NCI-H446 treated with DMSO at 0.1 percent for 48 hours (cell line): ENCODE measurements around the gene LRP4.
A peak's percentile ranks its signal among the peaks of the same experiment; 100 is the strongest.
"Not testable (repeated sequence)": the region's sequence is repeated elsewhere in the genome, so short reads cannot be mapped to it uniquely, and the experiment has no call there.

Experiments
- DNase-seq: peaks from one replicate; lab custom pipeline; 2025; lab: John Stamatoyannopoulos, UW

The LRP4 gene, protein sequence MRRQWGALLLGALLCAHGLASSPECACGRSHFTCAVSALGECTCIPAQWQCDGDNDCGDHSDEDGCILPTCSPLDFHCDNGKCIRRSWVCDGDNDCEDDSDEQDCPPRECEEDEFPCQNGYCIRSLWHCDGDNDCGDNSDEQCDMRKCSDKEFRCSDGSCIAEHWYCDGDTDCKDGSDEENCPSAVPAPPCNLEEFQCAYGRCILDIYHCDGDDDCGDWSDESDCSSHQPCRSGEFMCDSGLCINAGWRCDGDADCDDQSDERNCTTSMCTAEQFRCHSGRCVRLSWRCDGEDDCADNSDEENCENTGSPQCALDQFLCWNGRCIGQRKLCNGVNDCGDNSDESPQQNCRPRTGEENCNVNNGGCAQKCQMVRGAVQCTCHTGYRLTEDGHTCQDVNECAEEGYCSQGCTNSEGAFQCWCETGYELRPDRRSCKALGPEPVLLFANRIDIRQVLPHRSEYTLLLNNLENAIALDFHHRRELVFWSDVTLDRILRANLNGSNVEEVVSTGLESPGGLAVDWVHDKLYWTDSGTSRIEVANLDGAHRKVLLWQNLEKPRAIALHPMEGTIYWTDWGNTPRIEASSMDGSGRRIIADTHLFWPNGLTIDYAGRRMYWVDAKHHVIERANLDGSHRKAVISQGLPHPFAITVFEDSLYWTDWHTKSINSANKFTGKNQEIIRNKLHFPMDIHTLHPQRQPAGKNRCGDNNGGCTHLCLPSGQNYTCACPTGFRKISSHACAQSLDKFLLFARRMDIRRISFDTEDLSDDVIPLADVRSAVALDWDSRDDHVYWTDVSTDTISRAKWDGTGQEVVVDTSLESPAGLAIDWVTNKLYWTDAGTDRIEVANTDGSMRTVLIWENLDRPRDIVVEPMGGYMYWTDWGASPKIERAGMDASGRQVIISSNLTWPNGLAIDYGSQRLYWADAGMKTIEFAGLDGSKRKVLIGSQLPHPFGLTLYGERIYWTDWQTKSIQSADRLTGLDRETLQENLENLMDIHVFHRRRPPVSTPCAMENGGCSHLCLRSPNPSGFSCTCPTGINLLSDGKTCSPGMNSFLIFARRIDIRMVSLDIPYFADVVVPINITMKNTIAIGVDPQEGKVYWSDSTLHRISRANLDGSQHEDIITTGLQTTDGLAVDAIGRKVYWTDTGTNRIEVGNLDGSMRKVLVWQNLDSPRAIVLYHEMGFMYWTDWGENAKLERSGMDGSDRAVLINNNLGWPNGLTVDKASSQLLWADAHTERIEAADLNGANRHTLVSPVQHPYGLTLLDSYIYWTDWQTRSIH (N-terminal part only)

DNA sequence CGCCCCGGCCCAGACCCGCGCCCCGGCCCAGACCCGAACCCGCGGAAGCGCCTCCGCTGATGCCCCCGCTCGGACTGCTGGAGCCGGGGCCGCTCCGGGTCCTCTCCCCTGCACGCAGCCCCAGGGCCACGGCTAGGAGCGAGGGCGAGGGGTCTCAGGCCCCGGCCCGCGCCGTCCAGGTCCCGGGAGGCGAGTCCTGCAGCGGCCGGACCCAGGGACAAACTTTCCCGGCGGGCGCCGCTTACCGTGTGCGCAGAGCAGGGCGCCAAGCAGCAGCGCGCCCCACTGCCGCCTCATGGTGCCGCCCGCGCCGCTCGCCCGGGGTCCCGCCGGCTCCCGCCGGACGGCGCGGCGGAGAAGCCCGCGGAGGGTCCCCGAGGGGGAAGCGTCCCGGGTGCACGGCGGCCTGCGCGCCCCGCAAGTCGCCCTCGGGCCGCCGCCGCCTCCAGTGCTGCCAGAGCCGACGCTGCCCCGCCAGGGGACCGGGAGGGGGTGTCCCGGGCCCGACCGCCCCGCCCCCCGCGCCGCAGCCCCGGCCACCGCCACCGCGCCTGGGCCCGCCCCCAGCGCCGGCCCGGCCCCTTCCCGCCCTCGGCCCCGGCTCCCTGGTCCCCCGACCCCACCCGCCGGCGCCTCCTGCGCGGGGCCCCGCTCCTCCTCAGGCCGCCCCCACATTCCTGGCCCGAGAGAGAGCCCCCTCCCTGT lies at the start of gene LRP4:
LRP4 (minus strand) TSS at position 468 of the 705 bp plus-strand sequence; CDS start at position 297, 171 bp downstream.
- no peak for DNase-seq

DNA sequence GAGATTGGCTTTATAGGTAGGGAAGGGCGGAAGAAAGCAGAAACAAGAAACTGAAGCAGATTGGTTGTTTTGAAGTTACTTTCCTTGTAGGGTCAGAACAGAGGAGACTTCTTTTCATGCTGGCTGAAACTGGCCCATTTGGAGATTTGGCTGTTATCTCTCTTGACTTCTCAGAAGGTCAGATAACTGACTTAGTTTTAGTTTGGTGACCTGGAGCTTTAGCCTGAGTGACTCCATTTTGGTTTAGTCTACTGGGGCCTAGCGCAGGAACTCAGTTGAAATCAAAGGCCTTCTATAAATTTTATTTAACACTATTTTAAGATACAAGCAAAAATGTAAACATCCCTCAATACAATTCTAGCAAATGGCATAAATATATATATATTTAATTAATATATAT lies 49.6 kb upstream of the LRP4 start:
- DNase-seq = no peak

DNA sequence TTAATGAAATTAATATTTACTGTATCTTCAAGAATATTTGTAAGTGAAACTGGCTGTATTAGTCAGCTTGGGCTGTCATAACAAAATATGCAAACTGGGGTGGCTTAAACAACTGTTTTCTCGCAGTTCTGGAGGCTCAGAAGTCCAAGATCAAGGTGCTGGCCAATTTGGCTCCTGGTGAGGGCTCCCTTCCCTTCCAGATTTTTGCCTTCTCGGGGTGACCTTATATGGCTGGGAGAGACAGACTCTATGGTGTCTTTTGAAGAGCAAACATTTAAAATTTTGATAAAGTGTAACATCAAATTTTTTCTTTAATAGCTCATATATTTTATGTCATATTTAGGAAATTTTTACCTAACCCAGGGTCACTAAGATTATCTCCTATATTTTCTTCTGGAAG lies 48.4 kb upstream of the LRP4 start:
- no peak for DNase-seq

DNA sequence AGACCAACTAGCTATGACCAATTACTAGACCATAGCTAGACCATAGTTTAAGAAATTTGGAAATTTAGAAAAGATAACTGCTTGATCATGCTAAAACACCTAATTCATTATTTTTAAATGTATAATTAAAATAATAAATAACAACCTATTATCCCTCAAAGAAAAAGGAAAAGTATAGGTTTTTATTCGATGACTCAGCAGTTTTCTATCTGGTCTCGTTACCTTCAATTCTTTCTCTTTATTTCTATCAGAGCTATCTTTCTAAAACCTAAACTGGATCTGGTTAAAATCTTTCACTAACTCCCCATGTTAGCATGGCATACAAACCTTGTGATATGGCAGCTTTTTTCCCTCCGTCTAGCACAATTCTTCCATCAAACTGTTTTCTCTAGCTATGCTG lies 45.5 kb upstream of the LRP4 start:
- no peak for DNase-seq

DNA sequence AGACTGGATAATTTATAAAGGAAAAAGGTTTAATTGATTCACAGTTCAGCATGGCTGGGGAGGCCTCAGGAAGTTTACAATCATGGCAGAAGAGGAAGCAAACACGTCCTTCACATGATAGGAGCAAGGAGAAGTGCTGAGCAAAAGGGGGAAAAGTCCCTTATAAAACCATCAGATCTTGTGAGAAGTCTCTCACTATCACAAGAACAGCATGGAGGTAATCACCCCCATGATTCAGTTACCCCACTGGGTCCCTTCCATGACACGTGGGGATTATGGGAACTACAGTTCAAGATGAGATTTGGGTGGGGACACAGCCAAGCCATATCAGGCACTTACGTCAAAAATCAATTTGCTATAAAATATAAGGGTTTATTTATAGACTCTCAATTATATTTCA lies 43.5 kb upstream of the LRP4 start:
- DNase-seq = not testable (repeated sequence)

DNA sequence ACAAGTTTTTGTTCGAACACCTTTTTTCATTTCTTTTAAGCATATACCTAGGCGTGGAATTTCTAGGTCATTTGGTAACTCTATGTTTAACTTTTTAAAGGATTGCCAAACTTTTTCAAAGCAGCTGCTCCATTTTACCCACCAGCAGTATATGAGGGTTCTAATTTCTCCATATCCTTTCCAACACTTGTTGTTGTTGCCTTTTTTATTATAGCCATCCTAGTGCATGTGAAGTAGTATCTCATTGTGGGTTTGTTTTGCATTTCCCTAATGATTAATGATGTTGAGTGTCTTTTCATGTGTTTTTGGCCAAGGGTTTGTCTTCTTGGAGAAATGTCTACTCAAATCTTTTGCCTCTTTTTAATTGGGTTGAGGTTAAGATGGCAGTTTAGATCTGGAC lies 42.7 kb upstream of the LRP4 start:
- no peak for DNase-seq

DNA sequence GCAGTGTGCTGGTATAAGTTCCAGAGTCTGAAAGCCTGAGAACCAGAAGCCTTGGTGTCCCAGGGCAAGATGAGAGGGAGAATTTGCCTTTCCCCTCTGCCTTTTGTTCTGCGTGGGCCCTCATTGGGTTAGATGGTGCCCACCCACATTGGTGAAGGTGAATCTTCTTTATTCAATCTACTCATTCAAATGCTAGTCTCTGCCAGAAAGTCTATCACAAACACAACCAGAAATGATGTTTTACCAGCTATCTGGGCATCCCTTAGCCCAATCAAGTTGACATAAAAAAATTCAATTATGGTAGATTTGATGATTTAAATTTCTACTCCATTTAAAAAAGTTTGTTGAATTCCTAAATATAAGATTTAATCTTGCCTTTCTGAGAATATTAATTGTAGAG lies 40.4 kb upstream of the LRP4 start:
- DNase-seq = no peak

DNA sequence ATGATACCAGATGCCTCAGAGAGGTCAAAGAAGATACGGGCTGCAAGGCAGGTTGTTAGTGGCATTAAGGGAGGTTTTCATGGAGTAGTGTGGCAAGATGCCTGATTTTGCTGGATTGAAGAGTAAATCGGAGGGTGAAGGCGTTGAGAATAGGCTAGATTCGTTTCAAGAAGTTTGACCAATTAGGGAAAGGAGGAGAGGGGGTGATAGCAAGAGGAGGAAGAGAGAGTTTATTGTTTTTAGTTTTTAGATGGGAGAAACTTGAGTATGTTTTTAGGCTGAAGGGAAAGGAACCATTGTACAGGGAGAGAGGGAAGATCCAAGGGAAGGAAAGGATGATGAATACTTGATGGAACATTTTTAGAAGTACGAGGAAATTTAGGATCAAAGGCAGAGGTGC lies 34.7 kb upstream of the LRP4 start:
- DNase-seq = no peak

DNA sequence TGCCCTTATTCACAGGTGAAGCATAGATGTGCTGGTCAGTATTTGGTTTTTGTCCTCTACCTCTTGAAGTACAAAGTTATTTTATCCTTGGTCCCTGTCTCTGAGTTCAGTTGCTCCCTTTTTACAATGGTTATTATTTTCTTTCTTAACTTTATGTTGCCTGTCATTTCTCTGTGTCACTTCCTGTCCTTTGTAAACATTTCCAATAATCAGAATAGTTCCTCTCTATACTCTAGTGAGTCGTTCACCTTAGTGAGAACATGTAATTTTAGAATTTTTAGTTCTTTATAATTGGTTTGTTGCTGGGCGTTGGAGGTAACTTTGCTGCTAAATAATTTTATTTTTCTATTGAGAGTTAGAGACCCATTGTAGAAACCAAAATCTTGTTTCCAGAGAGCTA lies 34.2 kb upstream of the LRP4 start:
- DNase-seq = no peak

DNA sequence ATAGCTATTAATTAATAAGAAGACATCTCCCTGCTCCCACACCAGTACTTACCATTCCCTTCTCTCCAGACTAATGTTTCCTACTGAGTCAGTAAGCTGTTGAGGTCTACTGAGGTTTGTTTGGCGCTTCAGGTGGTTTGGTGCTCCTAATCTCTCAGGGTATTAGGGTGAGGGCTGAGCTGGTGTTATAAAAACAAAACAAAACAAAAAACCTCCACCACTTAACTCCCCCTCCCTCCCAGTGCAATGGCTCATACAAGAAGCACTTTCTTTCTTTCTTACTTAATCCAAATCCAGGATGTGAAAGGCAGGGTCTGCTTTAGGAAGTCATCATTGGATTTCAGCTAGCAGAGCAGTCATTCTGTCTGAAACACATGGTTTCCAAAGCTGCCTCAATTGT lies 33.5 kb upstream of the LRP4 start:
- DNase-seq = no peak

DNA sequence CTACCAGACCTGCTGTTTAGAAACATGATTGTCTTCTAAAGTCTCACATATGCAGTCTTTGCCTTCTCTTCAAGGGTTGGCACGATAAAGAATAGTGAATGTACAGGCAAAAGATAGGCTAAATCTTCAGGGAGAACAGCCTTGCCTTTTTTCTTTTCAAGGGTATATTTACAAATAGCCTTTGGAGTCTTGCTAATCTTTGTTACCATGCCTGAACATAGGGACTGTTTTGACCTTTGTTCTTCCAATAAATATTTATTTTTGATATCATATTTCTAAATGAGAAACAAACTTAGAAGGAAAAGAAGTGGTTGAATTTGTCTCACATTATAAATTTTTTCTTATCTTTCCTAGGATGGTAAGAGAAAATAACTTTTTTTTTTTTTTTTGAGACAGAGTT lies 30.9 kb upstream of the LRP4 start:
- DNase-seq = no peak

DNA sequence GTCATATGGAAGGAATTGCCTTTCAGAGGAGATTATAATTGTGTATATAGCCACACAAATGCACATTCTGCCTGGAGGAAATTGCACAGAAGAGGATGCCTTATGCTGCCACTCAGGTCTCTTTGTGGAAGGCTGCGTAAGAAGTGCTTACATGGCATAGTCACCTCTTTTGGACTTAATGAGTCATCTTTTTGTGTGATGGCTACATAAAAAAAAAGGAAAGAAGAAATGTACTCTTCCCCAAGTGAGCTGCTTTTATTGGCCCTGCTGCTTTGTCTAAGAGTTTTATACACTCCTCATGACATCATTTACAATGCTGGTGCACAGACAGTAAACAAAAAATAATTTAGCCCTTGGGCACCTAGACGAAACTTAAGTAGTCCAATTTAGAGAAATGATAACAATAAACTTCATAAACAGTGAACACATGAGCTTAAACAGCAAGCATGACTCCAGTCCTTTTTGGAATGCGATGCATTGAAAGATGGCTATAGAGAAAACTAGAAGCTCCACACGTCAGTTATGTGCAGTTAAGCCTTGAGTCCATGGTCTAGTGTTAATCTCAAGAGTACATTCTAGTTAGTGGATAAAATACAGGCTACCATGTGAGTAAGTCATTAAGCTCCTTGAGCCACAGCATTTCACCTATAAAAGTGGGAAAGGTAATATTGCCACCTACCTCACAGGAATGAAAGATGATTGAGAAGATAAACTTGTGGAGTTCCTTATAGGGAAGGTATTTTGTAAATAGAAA lies 30.2 kb upstream of the LRP4 start:
- no peak for DNase-seq

DNA sequence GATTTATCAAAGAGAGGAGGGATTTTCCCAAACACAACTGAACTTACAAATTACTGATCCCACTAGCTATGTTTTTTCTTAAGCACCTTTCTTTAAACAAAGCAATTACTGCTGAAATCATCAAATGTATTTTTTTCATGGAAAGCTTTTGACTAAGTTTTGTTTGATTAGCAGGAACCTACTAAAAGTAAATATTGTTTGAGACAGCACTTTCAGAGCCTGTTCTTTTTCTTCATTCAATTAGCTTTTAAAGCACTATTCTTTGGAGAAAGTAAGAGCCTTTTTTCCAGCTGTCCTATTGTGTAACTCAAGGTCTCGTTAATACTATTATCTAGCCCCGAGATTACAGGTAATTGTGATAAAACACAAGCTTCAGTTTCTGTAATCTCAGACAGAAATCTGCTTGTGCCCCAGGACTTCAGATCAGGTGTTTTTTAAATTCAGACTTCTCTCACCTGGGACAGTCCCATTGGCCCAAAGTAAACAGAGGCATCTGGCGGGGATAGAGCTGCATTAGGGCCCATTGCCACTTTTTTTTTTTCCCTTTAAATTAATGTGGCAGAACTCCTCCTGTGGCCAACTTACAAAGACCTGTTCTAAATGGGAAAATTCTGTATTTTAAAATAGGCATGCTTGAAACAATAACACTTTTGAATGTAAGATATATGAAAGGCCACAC lies 29.2 kb upstream of the LRP4 start:
- DNase-seq = no peak

DNA sequence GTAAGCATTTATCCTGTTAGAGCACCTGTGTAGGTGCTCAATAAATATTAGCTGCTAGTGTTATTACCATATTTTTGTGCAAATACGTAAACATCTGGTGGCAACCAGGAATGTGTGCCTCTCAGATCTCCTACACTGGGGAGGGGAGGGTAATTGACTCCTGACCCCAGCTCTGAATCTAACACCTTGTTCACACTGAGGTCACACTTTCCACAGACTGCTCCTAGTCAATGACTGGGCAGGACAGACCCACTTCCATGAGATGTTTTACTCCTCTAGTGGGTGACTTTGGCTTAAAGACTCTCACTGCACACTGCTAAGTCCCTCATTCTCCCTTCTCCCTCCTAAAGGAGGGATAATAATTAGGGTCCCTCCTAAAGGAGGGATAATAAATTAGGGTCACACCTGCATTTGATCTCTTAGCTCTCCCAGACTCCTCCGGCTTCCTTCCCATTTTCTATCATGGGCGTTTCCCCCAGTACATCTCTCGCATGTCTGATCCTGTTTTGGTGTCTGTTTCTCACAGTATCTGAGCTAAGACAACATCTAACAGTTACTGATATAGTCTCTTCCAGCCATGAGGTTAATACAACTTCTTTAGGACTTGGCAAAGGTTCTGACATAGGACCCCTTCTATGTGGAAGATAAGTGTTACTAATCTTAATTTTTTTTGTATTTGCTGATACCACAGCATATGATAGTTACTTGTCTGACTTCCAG lies 26.2 kb upstream of the LRP4 start:
- DNase-seq = no peak

DNA sequence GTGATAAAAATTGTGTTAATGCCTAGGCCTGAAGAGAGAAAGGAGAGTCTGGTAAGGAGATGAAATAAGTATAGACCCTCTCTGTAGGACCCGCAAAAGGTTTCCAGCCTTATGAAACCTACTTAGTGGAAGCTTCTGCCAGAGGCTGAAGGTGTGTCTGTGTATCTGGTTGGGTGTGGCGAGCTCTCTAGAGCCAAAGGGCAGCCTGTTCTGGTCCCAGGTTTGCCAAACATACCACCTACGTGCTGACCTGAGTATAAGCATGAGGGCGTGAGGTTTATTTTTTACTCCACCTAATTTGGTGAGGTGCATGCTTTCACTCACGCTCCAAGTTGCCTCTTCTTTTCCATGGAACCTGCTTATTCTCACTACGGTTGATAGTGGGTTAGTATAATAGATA lies 23.8 kb upstream of the LRP4 start:
- no peak for DNase-seq

DNA sequence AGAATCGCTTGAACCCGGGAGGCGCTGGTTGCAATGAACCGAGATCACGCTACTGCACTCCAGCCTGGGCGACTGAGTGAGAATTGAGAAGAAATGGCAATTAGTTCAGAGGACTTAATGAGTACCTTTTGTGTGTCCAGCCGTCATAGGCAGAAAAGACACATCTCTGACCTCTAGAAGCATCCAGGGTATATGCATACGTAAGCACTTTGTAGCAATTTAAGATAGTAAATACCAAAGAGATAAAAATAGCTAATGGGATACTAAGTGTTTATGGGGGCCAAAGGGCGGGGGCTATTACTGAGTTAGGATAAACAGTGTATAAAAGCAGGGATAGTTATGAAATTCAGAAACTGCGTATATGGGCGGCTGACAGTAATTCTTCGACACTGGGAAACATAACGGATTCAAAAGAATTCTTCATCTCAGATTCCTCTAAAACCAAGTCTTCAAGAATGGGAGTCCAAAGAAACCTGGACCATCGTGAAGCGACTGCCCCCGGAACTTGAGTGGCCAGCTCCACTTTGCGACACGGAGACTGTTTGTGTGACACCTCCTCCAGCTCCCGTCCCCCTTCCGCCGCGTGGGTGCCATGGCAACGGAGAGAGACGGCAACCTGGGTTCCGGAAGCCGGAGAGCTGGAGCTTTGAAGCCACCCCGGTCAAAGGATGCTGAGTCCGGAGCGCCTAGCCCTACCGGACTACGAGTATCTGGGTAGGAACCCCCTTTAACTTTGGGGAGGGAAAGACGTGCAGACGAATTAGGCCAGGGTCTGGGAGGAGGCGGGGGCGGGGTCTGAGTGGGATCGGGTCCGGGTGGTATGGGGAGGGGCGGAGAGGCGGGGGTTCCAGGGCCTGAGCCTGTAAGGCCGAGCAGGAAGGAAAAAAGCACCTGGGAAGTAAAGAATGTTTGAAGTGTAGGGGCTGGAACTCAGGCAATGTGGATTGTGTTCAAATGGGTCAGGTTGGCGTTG lies 18.1 kb upstream of the LRP4 start, which contains the start of gene CSTPP1:
CSTPP1 (plus strand) TSS at position 624 of the 973 bp plus-strand sequence; CDS start at position 669, 45 bp downstream.
- peak; percentile 68 for DNase-seq

DNA sequence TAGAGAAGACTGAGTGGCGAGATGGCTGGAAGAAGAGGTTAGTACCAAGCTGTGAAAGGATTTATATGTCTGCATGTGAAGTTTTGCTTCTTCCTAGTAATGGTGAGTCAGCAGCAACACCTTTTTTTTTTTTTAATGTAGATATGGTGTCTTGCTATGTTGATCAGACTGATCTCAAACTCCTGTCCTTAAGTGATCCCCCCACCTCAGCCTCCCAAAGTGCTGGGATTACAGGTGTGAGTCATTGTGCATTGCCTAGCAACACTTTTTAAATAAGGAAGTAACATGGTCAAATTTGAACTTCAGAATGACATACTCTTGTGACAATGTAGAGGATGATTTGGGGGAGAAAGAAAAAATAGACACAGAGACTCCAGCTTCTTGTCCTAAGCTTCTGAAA lies 11.7 kb upstream of the LRP4 start:
- DNase-seq = no peak

DNA sequence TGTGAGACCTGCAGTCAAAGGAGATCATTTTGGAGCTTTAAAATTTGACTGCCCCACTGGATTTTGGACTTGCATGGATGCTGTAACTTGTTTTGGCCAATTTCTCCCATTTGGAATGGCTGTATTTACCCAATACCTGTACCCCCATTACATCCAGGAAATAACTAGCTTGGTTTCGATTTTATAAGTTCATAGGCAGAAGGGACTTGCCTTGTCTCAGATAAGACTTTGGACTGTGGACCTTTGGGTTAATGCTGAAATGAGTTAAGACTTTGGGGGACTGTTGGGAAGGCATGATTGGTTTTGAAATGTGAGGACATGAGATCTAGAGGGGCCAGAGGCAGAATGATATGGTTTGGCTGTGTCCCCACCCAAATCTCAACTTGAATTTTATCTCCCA lies 10.4 kb upstream of the LRP4 start:
- DNase-seq = not testable (repeated sequence)
